ENCODE measurements around the gene RYK.

DNA sequence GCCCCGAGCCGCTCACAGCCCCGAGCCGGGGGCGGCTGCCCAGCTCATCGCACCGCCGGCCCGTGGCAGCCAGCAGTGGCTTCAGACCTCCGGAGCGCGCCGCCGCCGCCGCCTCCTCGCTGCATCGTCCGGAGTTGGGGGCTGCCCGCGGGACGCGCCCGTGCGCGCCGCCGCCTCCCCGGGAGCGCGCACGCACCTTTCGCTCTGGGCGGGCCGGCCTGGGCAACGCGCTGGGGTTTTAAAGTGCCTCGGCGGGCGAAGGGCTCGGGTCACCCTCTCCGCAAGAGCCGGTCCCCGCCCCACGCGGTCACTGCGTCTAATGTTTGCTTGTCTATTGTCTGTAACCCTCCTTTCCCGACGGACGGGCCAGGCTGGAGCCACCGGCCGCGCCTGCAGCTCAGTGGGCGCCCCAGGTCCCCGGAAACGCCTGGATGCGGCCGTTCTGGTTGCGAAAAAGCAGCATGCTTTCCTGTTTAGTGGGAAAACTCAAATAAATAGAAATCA, at the start of gene RYK:
- no peak for TF ChIP-seq EZH2phosphoT487 (IDR thresholded peaks at IDR 0.05)
- TF ChIP-seq, protein P1, sequence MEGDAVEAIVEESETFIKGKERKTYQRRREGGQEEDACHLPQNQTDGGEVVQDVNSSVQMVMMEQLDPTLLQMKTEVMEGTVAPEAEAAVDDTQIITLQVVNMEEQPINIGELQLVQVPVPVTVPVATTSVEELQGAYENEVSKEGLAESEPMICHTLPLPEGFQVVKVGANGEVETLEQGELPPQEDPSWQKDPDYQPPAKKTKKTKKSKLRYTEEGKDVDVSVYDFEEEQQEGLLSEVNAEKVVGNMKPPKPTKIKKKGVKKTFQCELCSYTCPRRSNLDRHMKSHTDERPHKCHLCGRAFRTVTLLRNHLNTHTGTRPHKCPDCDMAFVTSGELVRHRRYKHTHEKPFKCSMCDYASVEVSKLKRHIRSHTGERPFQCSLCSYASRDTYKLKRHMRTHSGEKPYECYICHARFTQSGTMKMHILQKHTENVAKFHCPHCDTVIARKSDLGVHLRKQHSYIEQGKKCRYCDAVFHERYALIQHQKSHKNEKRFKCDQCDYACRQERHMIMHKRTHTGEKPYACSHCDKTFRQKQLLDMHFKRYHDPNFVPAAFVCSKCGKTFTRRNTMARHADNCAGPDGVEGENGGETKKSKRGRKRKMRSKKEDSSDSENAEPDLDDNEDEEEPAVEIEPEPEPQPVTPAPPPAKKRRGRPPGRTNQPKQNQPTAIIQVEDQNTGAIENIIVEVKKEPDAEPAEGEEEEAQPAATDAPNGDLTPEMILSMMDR (IDR thresholded peaks at IDR 0.05): no peak
